Measurements from ENCODE around the gene NUTM1.

- no peak for TF ChIP-seq CTCF (IDR thresholded peaks at IDR 0.05)
- TF ChIP-seq POLR2A (IDR thresholded peaks at IDR 0.05), result no peak
Observed at GRCh38 chr15:34325368-34325767, 17.7 kb upstream of the NUTM1 start.
